H9 (cell line): ENCODE results near the gene CCNG1. TPM values are rescaled to one million over a fixed set of nuclear protein-coding genes. Genes with fewer than 3 reads are reported as not detected.

Experiments
- DNase-seq: peaks from one replicate; pipeline ENCODE4 v3.0.0-alpha.2; 2017
- H2AFZ ChIP-seq: one replicate; pipeline ENCODE4 v1.6.1; 2013; ENCODE audit warnings: mild to moderate bottlenecking, low read length, control low read depth, moderate library complexity
- H2AK5ac ChIP-seq: 2 replicates; pipeline ENCODE4 v1.6.1; 2013; ENCODE audit warnings: low read length, control low read depth, mixed read lengths; ENCODE audit not compliant: insufficient read length
- H2BK120ac ChIP-seq: one replicate; pipeline ENCODE4 v1.6.1; 2013; ENCODE audit warnings: low read depth, mild to moderate bottlenecking, low read length, control low read depth, inconsistent platforms; ENCODE audit not compliant: poor library complexity, severe bottlenecking
- H2BK12ac ChIP-seq: 2 replicates; pipeline ENCODE4 v1.6.1; 2013; ENCODE audit warnings: low read length, control low read depth, mixed read lengths, low read depth; ENCODE audit not compliant: insufficient read length
- H2BK15ac ChIP-seq: 2 replicates; pipeline ENCODE4 v1.6.1; 2013; ENCODE audit warnings: low read depth, low read length, control low read depth
- H2BK20ac ChIP-seq: one replicate; pipeline ENCODE4 v1.6.1; 2013; ENCODE audit warnings: low read depth, mild to moderate bottlenecking, low read length, control low read depth, inconsistent platforms; ENCODE audit not compliant: poor library complexity, severe bottlenecking
- H2BK5ac ChIP-seq: 2 replicates; pipeline ENCODE4 v1.6.1; 2013; ENCODE audit warnings: low read length, control low read depth, mixed read lengths; ENCODE audit not compliant: insufficient read length
- H3K14ac ChIP-seq: 2 replicates; pipeline ENCODE4 v1.6.1; 2013; ENCODE audit warnings: low read length, control low read depth; ENCODE audit not compliant: insufficient read depth
- H3K18ac ChIP-seq: 2 replicates; pipeline ENCODE4 v1.6.1; 2013; ENCODE audit warnings: low read depth, mild to moderate bottlenecking, mixed read lengths, low read length, control low read depth; ENCODE audit not compliant: insufficient read length
- H3K23ac ChIP-seq: 2 replicates; pipeline ENCODE4 v1.6.1; 2013; ENCODE audit warnings: low read length, control low read depth, mixed read lengths, low read depth; ENCODE audit not compliant: insufficient read length
- H3K23me2 ChIP-seq: 2 replicates; pipeline ENCODE4 v1.6.1; 2013; ENCODE audit warnings: low read depth, mild to moderate bottlenecking, mixed read lengths, low read length, control low read depth; ENCODE audit not compliant: insufficient read length, poor library complexity, severe bottlenecking
- H3K27ac ChIP-seq: 2 replicates; pipeline ENCODE4 v1.5.1; 2013; ENCODE audit warnings: low read length, control low read depth, mixed read lengths, low read depth; ENCODE audit not compliant: insufficient read length
- H3K27me3 ChIP-seq: 2 replicates; pipeline ENCODE4 v1.6.1; 2013; ENCODE audit warnings: low read length, control low read depth, inconsistent platforms; ENCODE audit not compliant: insufficient read depth
- H3K4ac ChIP-seq: 2 replicates; pipeline ENCODE4 v1.6.1; 2013; ENCODE audit warnings: low read depth, mild to moderate bottlenecking, control low read depth, inconsistent platforms, low read length, moderate library complexity
- H3K4me1 ChIP-seq: 2 replicates; pipeline ENCODE4 v1.6.1; 2013; ENCODE audit warnings: low read length, control low read depth, inconsistent platforms; ENCODE audit not compliant: insufficient read depth
- H3K4me2 ChIP-seq: 2 replicates; pipeline ENCODE4 v1.6.1; 2013; ENCODE audit warnings: low read length, control low read depth, mixed read lengths; ENCODE audit not compliant: insufficient read length, insufficient read depth
- H3K56ac ChIP-seq: 2 replicates; pipeline ENCODE4 v1.6.1; 2013; ENCODE audit warnings: low read depth, mild to moderate bottlenecking, mixed read lengths, low read length, control low read depth; ENCODE audit not compliant: insufficient read length
- H3K79me1 ChIP-seq: 2 replicates; pipeline ENCODE4 v1.6.1; 2013; ENCODE audit warnings: low read depth, mild to moderate bottlenecking, moderate library complexity, low read length, control low read depth, inconsistent platforms; ENCODE audit not compliant: insufficient read depth, poor library complexity, severe bottlenecking
- H3K79me2 ChIP-seq: 2 replicates; pipeline ENCODE4 v1.6.1; 2013; ENCODE audit warnings: low read length, control low read depth, inconsistent platforms; ENCODE audit not compliant: insufficient read depth
- H3K9ac ChIP-seq: 2 replicates; pipeline ENCODE4 v1.6.1; 2013; ENCODE audit warnings: low read length, control low read depth, mixed read lengths; ENCODE audit not compliant: insufficient read length; ENCODE audit errors: extremely low read depth
- H3K9me3 ChIP-seq: one replicate; pipeline ENCODE4 v1.6.1; 2013; ENCODE audit warnings: low read depth, low read length, inconsistent platforms; ENCODE audit not compliant: control insufficient read depth
- H3T11ph ChIP-seq: one replicate; pipeline ENCODE4 v1.6.1; 2013; ENCODE audit warnings: mild to moderate bottlenecking, low read length, control low read depth, inconsistent platforms
- H4K20me1 ChIP-seq: one replicate; pipeline ENCODE4 v1.6.1; 2013; ENCODE audit not compliant: control insufficient read depth, insufficient read length, insufficient read depth
- H4K5ac ChIP-seq: 2 replicates; pipeline ENCODE4 v1.6.1; 2013; ENCODE audit warnings: low read depth, mild to moderate bottlenecking, mixed read lengths, low read length, control low read depth; ENCODE audit not compliant: insufficient read length
- H4K8ac ChIP-seq: replicated peaks from 2 replicates; pipeline ENCODE4 v1.6.1; 2013; ENCODE audit warnings: low read length, control low read depth, mixed read lengths, low read depth; ENCODE audit not compliant: insufficient read length
- H4K91ac ChIP-seq: 2 replicates; pipeline ENCODE4 v1.6.1; 2013; ENCODE audit warnings: low read depth, mild to moderate bottlenecking, moderate library complexity, mixed read lengths, low read length, control low read depth; ENCODE audit not compliant: insufficient read length
- H3K27ac Mint-ChIP-seq, 3 experiments: 2 replicates in 2 of 3; 3 replicates in 1 of 3; pipeline ENCODE4 v1.8.0; 2020 to 2021; ENCODE audit warnings: mixed read lengths in 3 of 3, mild to moderate bottlenecking in 1 of 3, moderate library complexity in 1 of 3
- H3K27me3 Mint-ChIP-seq: 2 replicates; pipeline ENCODE4 v1.8.0; 2021; ENCODE audit warnings: low read depth, mild to moderate bottlenecking, moderate library complexity, mixed read lengths
- H3K36me3 Mint-ChIP-seq, 3 experiments: 2 replicates in 2 of 3; 3 replicates in 1 of 3; pipeline ENCODE4 v1.8.0; 2020 to 2021; ENCODE audit warnings: low read depth in 3 of 3, mixed read lengths in 3 of 3; ENCODE audit not compliant: insufficient read depth in 1 of 3
- H3K4me1 Mint-ChIP-seq, 2 experiments: 2 replicates each; pipeline ENCODE4 v1.8.0; 2020; ENCODE audit warnings: mixed read lengths in 2 of 2
- H3K4me3 Mint-ChIP-seq, 2 experiments: 2 replicates in 1 of 2; 3 replicates in 1 of 2; pipeline ENCODE4 v1.8.0; 2020 to 2021; ENCODE audit warnings: mild to moderate bottlenecking in 2 of 2, mixed read lengths in 2 of 2, moderate library complexity in 1 of 2
- H3K9me3 Mint-ChIP-seq, 2 experiments: 2 replicates in 1 of 2; 3 replicates in 1 of 2; pipeline ENCODE4 v1.8.0; 2020; ENCODE audit warnings: mild to moderate bottlenecking in 2 of 2, mixed read lengths in 2 of 2, moderate library complexity in 1 of 2
- total RNA-seq: library from RNA; stranded (reverse); gene quantifications from 2 replicates; pipeline ENCODE4 v1.2.1, GENCODE V29; 2021
- TF ChIP-seq, protein P1 (sequence below): fragments of 200-600 bp; sonication (generic); conservative IDR thresholded peaks from 3 replicates; pipeline ENCODE4 v1.8.0; 2021; ENCODE audit warnings: antibody characterized with exemption, mild to moderate bottlenecking

Gene CCNG1
- total RNA-seq, 1 experiment from 2014 or later, result 521 TPM

DNA sequence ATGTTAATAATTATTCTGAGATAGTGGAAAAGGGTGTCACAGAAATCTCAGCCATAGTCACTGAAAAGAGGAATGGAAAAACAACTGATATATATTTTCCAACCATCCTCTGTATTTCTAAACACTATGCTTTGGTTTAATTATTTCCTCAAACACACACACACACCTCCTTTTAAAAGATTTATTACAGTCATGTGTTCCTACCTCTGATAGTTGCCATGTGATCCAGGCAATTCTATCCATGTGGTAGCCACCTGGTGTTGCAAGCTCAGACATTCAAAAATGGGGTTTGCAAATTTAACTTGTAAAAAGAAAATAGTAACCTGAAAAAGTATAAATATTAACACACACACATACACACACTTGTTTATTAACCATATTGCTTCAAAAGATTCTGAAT is 40.0 kb upstream of the CCNG1 start:
- H2AK5ac ChIP-seq, result no peak overlapping the region
- H3K4me3 Mint-ChIP-seq, result no peak overlapping the region
- no peak overlapping the region for H2BK15ac ChIP-seq
- H2AFZ ChIP-seq, result no peak overlapping the region
- H3K23me2 ChIP-seq, result no peaks in the 10 kb centered on the region
- no peaks in the 10 kb centered on the region for H3K4me1 Mint-ChIP-seq
- peaks cover 5 to 8% of the 10 kb centered on the region in 2 experiments; a peak in 3 of 5 replicates for H3K9me3 Mint-ChIP-seq
- no peak overlapping the region for H3K27ac ChIP-seq
- H3K79me1 ChIP-seq, result no peaks in the 10 kb centered on the region
- no peaks in the 10 kb centered on the region for H3K27me3 ChIP-seq
- H3K14ac ChIP-seq, result no peak overlapping the region
- peaks cover 0 to 8% (median 0%) of the 10 kb centered on the region in 3 experiments; a peak in 3 of 7 replicates for H3K36me3 Mint-ChIP-seq
- H4K20me1 ChIP-seq, result no peaks in the 10 kb centered on the region
- H2BK20ac ChIP-seq, result no peak overlapping the region
- no peak overlapping the region for H3K4ac ChIP-seq
- H3K56ac ChIP-seq, result no peak overlapping the region
- no peaks in the 10 kb centered on the region for H3K79me2 ChIP-seq
- H3K9me3 ChIP-seq, result no peaks in the 10 kb centered on the region
- H2BK120ac ChIP-seq, result no peak overlapping the region
- no peak overlapping the region for H3K18ac ChIP-seq
- H2BK12ac ChIP-seq, result no peak overlapping the region
- no peak overlapping the region for H4K8ac ChIP-seq
- no peak overlapping the region for H3T11ph ChIP-seq
- no peak overlapping the region for H3K23ac ChIP-seq
- H4K91ac ChIP-seq, result no peak overlapping the region
- H3K4me2 ChIP-seq, result no peak overlapping the region
- no peaks in the 10 kb centered on the region for H3K27me3 Mint-ChIP-seq
- TF ChIP-seq, protein P1, sequence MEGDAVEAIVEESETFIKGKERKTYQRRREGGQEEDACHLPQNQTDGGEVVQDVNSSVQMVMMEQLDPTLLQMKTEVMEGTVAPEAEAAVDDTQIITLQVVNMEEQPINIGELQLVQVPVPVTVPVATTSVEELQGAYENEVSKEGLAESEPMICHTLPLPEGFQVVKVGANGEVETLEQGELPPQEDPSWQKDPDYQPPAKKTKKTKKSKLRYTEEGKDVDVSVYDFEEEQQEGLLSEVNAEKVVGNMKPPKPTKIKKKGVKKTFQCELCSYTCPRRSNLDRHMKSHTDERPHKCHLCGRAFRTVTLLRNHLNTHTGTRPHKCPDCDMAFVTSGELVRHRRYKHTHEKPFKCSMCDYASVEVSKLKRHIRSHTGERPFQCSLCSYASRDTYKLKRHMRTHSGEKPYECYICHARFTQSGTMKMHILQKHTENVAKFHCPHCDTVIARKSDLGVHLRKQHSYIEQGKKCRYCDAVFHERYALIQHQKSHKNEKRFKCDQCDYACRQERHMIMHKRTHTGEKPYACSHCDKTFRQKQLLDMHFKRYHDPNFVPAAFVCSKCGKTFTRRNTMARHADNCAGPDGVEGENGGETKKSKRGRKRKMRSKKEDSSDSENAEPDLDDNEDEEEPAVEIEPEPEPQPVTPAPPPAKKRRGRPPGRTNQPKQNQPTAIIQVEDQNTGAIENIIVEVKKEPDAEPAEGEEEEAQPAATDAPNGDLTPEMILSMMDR, result no peak
- H3K4me1 ChIP-seq, result no peaks in the 10 kb centered on the region
- no peak overlapping the region for H4K5ac ChIP-seq
- no peak overlapping the region for H2BK5ac ChIP-seq
- H3K27ac Mint-ChIP-seq, result no peak overlapping the region
- no peak for DNase-seq
- H3K9ac ChIP-seq, result no peak overlapping the region
